CD4-positive, alpha-beta memory T cell (primary cell): Measurements from ENCODE around the gene ARF3. TPM values are rescaled to one million over a fixed set of nuclear protein-coding genes. Genes with fewer than 3 reads are reported as not detected.

ENCODE experiments used
- CTCF ChIA-PET: fragments of 350-600 bp; sonication (Branson Sonifier 250); formaldehyde crosslinking; loops from one replicate; lab custom pipeline; 2021; ENCODE audit warnings: inconsistent platforms; ENCODE audit not compliant: partially characterized antibody; lab: Charles Lee
- POLR2A ChIA-PET: fragments of 350-600 bp; sonication (Branson Sonifier 250); formaldehyde crosslinking; loops from one replicate; lab custom pipeline; 2021; ENCODE audit not compliant: partially characterized antibody; lab: Charles Lee
- DNase-seq, 5 donors: peaks; one replicate each; pipeline versions ENCODE4 v3.0.0 to v3.0.0-alpha.2; 2020 to 2022; ENCODE audit warnings: mixed read lengths in 1 of 5
- H3K27ac ChIP-seq: one replicate; pipeline ENCODE4 v1.7.0; 2013; ENCODE audit warnings: low read depth, low read length
- H3K27me3 ChIP-seq: 2 replicates; pipeline ENCODE4 v1.7.0; 2013; ENCODE audit warnings: mild to moderate bottlenecking, low read length, moderate library complexity; ENCODE audit not compliant: insufficient read depth
- H3K36me3 ChIP-seq: 2 replicates; pipeline ENCODE4 v1.7.0; 2013; ENCODE audit warnings: mild to moderate bottlenecking, low read length, moderate library complexity; ENCODE audit not compliant: insufficient read depth
- H3K4me1 ChIP-seq: 2 replicates; pipeline ENCODE4 v1.7.0; 2013; ENCODE audit warnings: mild to moderate bottlenecking, low read length, moderate library complexity; ENCODE audit not compliant: insufficient read depth
- H3K4me3 ChIP-seq, 2 donors: one replicate each; pipeline ENCODE4 v1.7.0; 2013; ENCODE audit warnings: low read length in 2 of 2, mild to moderate bottlenecking in 1 of 2
- H3K9me3 ChIP-seq, 2 donors: one replicate each; pipeline ENCODE4 v1.7.0; 2013; ENCODE audit warnings: low read length in 2 of 2, control low read depth in 1 of 2; ENCODE audit not compliant: control insufficient read depth in 1 of 2
- H3K27ac Mint-ChIP-seq, 7 donors: one replicate each; pipeline ENCODE4 v1.8.0; 2020 to 2021; ENCODE audit warnings: mixed read lengths in 7 of 7, mild to moderate bottlenecking in 6 of 7, inconsistent platforms in 3 of 7, moderate library complexity in 3 of 7
- H3K27me3 Mint-ChIP-seq, 2 donors: one replicate each; pipeline ENCODE4 v1.8.0; 2020 to 2021; ENCODE audit warnings: mixed read lengths in 2 of 2
- H3K36me3 Mint-ChIP-seq, 2 donors: one replicate each; pipeline ENCODE4 v1.8.0; 2020 to 2021; ENCODE audit warnings: mixed read lengths in 2 of 2, inconsistent platforms in 1 of 2, mild to moderate bottlenecking in 1 of 2
- H3K4me1 Mint-ChIP-seq, 4 donors: one replicate each; pipeline ENCODE4 v1.8.0; 2020 to 2021; ENCODE audit warnings: mixed read lengths in 4 of 4, mild to moderate bottlenecking in 1 of 4
- H3K4me3 Mint-ChIP-seq, 8 donors: one replicate each; pipeline ENCODE4 v1.8.0; 2020 to 2021; ENCODE audit warnings: mixed read lengths in 8 of 8, mild to moderate bottlenecking in 7 of 8, moderate library complexity in 6 of 8, inconsistent platforms in 3 of 8
- H3K9me3 Mint-ChIP-seq, 8 donors: one replicate each; pipeline ENCODE4 v1.8.0; 2020 to 2021; ENCODE audit warnings: mixed read lengths in 8 of 8, mild to moderate bottlenecking in 5 of 8, inconsistent platforms in 3 of 8, moderate library complexity in 1 of 8
- intact Hi-C: fragments of 100-400 bp; cut with micrococcal nuclease; formaldehyde crosslinking; loops from one replicate; pipeline ENCODE4 v1.15.1; 2023
- polyA plus RNA-seq, 2 donors: library from polyadenylated mRNA; unstranded; fragments of 300-500 nt; fragmentation: Illumina TruSeq; gene quantifications; one replicate each; pipeline ENCODE4 v1.2.3, GENCODE V29; 2021
- total RNA-seq, 2 experiments: library from RNA; stranded (reverse); gene quantifications; one replicate each; pipeline ENCODE4 v1.2.3, GENCODE V29; 2021

ARF3 gene
- total and polyA plus RNA-seq, 4 experiments from 2014 or later: 22.6 to 77.5 (median 50.5) TPM

GRCh38 chr12:48978291-48978740 lies 21.0 kb upstream of the ARF3 start, which contains the start of gene WNT1:
Gene WNT1 (plus strand): TSS chr12:48978322. CDS start chr12:48978651, 329 bp downstream.
- peaks cover 0 to 13% (median 0%) of the 10 kb centered on the region in 8 donors for H3K9me3 Mint-ChIP-seq
- peaks cover 47% of the 10 kb centered on the region for H3K4me1 ChIP-seq
- peak within 1 kb of the TSS; percentile 72 to 97 (median 93) for H3K27ac Mint-ChIP-seq

GRCh38 chr12:48977290-48978281 lies 20.3 kb upstream of the ARF3 start:
- Mint-ChIP-seq H3K4me3 (peak overlapping the region; percentile 48 to 80 (median 60)), H3K36me3 (peaks cover 0 to 1% of the 10 kb centered on the region in 2 donors), H3K27ac (peak overlapping the region; percentile 57 to 97 (median 83)), H3K27me3 (peaks cover 11 to 26% of the 10 kb centered on the region in 2 donors), H3K9me3 (peaks cover 0 to 13% (median 0%) of the 10 kb centered on the region in 8 donors), H3K4me1 (peaks cover 35 to 65% (median 46%) of the 10 kb centered on the region in 4 donors)
- peak; percentile 75 to 93 (median 80) for DNase-seq
- intact Hi-C loops: loop anchor here (1.0 to 5.0 kb wide), 3 partner anchors 20 to 75 kb away; partner anchors contain the start of genes ARF3 and FKBP11
- Histone ChIP-seq H3K4me3 (no peak overlapping the region), H3K27ac (no peak overlapping the region), H3K9me3 (no peaks in the 10 kb centered on the region), H3K4me1 (peaks cover 50% of the 10 kb centered on the region), H3K36me3 (no peaks in the 10 kb centered on the region), H3K27me3 (peaks cover 17% of the 10 kb centered on the region)
- CTCF ChIA-PET: interaction anchor here (1.0 to 13.4 kb wide), 22 partner anchors 10 to 128 kb away, joined by 3 to 244 read pairs (median 5); partner anchors contain the start of genes ARF3, DDN, DDX23 and FKBP11
- POLR2A ChIA-PET: interaction anchor here (0.8 to 6.4 kb wide), 10 partner anchors 11 to 260 kb away, joined by 3 to 55 read pairs (median 14); partner anchors contain the start of genes ARF3, DDX23, FKBP11 and TUBA1B

More at GRCh38 chr12:48978291-48978740, 21.0 kb upstream of the ARF3 start, which contains the start of gene WNT1:
- Histone ChIP-seq H3K27ac (peak within 1 kb of the TSS; percentile 29), H3K4me3 (peak within 1 kb of the TSS; percentile 66 to 73), H3K36me3 (no peaks in the 10 kb centered on the region), H3K27me3 (peaks cover 10% of the 10 kb centered on the region), H3K9me3 (no peaks in the 10 kb centered on the region)
- POLR2A ChIA-PET: interaction anchor here (0.8 to 6.4 kb wide), 12 partner anchors 8 to 261 kb away, joined by 3 to 55 read pairs (median 14); partner anchors contain the start of genes ARF3, DDX23, FKBP11 and PRKAG1
- Mint-ChIP-seq H3K4me3 (peak within 1 kb of the TSS; percentile 85 to 91 (median 89)), H3K36me3 (peaks cover 0 to 1% of the 10 kb centered on the region in 2 donors), H3K27me3 (peaks cover 6 to 20% of the 10 kb centered on the region in 2 donors), H3K4me1 (peaks cover 33 to 58% (median 43%) of the 10 kb centered on the region in 4 donors)
- CTCF ChIA-PET: interaction anchor here (0.7 to 13.4 kb wide), 20 partner anchors 11 to 125 kb away, joined by 3 to 244 read pairs (median 5); partner anchors contain the start of genes ARF3, DDN, DDX23 and FKBP11
- intact Hi-C loops: loop anchor here (1.0 to 5.0 kb wide), 3 partner anchors 21 to 76 kb away; partner anchors contain the start of genes ARF3 and FKBP11
- DNase-seq: no peak

DNA sequence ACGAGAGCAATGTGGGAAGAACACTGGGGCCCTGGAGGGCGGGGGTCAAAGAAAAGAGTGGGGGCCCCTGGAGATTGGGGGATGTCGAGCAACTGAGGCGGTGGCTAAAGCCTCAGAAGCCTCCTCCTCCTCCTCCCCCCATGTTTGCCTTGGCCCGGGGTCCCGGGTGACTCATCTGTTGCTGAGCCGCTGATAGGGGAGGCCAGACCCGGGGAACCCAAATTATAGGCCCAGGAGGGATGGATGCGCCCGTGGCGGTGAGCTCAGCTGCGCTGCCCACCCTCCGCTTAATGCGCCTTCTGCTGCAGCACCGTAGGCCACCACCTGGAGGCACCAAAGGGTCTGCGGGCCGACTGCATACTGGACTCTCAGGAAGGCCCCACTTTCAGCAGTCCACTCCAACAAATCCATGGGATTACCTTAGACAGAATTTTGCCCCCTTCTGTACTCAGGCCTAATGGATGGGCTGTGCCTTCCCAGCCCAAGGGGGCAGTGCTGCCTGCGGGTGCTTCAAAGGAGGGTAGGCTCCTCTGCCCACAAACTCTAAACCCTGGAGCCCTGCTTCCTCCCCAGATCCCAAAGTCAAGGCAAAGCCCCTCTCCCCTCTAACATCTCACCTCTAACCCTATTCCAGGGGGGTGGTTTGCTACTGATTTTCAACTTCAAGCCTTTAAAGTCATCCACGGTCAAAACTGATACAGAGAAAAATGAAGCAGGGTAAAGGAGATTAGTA lies 16.8 kb upstream of the ARF3 start:
- intact Hi-C loops: loop anchor here (2.0 kb wide), 1 partner anchor 15 kb away; no protein-coding TSS in a partner anchor
- ChIA-PET CTCF (interaction anchor here (0.9 to 13.4 kb wide), 6 partner anchors 9 to 121 kb away, joined by 3 to 244 read pairs (median 4); partner anchors contain the start of genes ARF3 and DDN), POLR2A (interaction anchor here (1.0 kb wide), 1 partner anchor 17 kb away, joined by 4 read pairs; the partner anchor contains the start of gene ARF3)
- Histone ChIP-seq H3K4me3 (no peak overlapping the region), H3K36me3 (no peaks in the 10 kb centered on the region), H3K4me1 (peaks cover 56% of the 10 kb centered on the region), H3K27me3 (peaks cover 31% of the 10 kb centered on the region), H3K9me3 (no peaks in the 10 kb centered on the region), H3K27ac (no peak overlapping the region)
- Mint-ChIP-seq H3K9me3 (peaks cover 0 to 3% (median 0%) of the 10 kb centered on the region in 8 donors), H3K4me3 (no peak overlapping the region), H3K27ac (no peak overlapping the region), H3K36me3 (no peaks in the 10 kb centered on the region), H3K27me3 (peaks cover 30 to 40% of the 10 kb centered on the region in 2 donors), H3K4me1 (peaks cover 24 to 58% (median 43%) of the 10 kb centered on the region in 4 donors)
- DNase-seq: no peak

GRCh38 chr12:48973531-48973930 lies 16.2 kb upstream of the ARF3 start:
- no peak overlapping the region for H3K4me3 ChIP-seq
- Mint-ChIP-seq H3K9me3 (peaks cover 0 to 3% (median 0%) of the 10 kb centered on the region in 8 donors), H3K27me3 (peaks cover 30 to 37% of the 10 kb centered on the region in 2 donors), H3K4me3 (no peak overlapping the region), H3K4me1 (peaks cover 21 to 53% (median 40%) of the 10 kb centered on the region in 4 donors), H3K36me3 (no peaks in the 10 kb centered on the region), H3K27ac (no peak overlapping the region)
- ChIA-PET CTCF (interaction anchor here (0.9 to 13.4 kb wide), 6 partner anchors 10 to 120 kb away, joined by 3 to 244 read pairs (median 4); partner anchors contain the start of genes ARF3 and DDN), POLR2A (interaction anchor here (1.0 kb wide), 1 partner anchor 16 kb away, joined by 4 read pairs; the partner anchor contains the start of gene ARF3)
- H3K27ac ChIP-seq: no peak overlapping the region
- H3K4me1 ChIP-seq: peaks cover 51% of the 10 kb centered on the region
- H3K9me3 ChIP-seq: no peaks in the 10 kb centered on the region
- intact Hi-C loops: no loop called here
- H3K36me3 ChIP-seq: no peaks in the 10 kb centered on the region
- H3K27me3 ChIP-seq: peaks cover 26% of the 10 kb centered on the region
- no peak for DNase-seq

- Mint-ChIP-seq H3K27me3 (peaks cover 30 to 37% of the 10 kb centered on the region in 2 donors), H3K36me3 (no peaks in the 10 kb centered on the region), H3K4me3 (peak overlapping the region in 1 of 8 donors; percentile 35), H3K4me1 (peaks cover 21 to 53% (median 39%) of the 10 kb centered on the region in 4 donors), H3K9me3 (peaks cover 0 to 3% (median 0%) of the 10 kb centered on the region in 8 donors), H3K27ac (no peak overlapping the region)
- H3K27me3 ChIP-seq: peaks cover 26% of the 10 kb centered on the region
- H3K9me3 ChIP-seq: no peaks in the 10 kb centered on the region
- H3K27ac ChIP-seq: no peak overlapping the region
- DNase-seq: no peak
- ChIA-PET POLR2A (interaction anchor here (1.5 kb wide), 1 partner anchor 16 kb away, joined by 4 read pairs; the partner anchor contains the start of gene ARF3), CTCF (interaction anchor here (0.9 to 13.4 kb wide), 7 partner anchors 10 to 120 kb away, joined by 3 to 244 read pairs (median 5); partner anchors contain the start of genes ARF3 and DDN)
- no peak overlapping the region for H3K4me3 ChIP-seq
- H3K36me3 ChIP-seq: no peaks in the 10 kb centered on the region
- H3K4me1 ChIP-seq: peaks cover 46% of the 10 kb centered on the region
- intact Hi-C loops: no loop called here
These were observed 15.7 kb upstream of the ARF3 start for GRCh38 chr12:48972952-48973483.
